ENCODE measurements around the gene SGSH.
"Not testable (repeated sequence)": the region's sequence is repeated elsewhere in the genome, so short reads cannot be mapped to it uniquely, and the experiment has no call there.

The SGSH gene

DNA sequence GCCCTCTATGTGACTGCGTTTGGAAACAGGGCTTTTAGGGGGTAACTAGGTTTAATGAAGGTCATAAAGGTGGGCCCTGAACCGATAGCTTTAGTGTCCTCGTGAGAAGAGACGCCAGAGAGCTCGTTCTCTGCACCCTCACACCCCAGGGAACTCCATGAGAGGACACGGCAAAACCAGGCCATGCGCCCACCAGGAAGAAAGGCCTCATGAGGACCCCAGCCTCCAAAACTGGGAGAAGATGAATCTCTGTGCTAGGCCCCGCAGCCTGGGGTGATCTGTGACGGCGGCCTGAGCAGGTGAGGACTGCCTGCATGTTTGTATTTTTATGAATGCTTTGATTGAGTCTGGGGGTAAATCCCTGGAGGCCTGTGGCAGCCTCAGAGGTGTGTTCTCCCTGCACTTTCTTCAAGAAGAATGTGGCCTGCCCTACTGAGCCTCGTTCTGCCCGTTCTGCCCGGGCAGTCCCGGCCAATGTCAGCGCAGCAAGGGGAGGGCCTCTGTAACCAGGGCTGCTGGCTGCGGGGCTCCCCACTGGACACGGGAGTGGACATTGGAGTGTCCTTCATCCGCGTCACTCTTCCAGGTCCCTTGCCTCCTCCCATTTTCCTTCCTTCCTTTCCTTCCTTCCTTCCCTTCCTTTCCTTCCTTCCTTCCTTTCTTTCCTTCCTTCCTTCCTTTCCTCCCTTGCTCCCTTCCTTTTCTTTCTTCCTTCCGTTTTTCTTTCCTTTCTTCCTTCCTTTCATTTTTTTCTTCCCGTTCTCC is 33.7 kb upstream of the SGSH start:
- no peak for DNase-seq

GRCh38 chr17:80252871-80253270 is 32.7 kb upstream of the SGSH start:
- DNase-seq = peak; percentile 59 to 78 (median 71)

DNA sequence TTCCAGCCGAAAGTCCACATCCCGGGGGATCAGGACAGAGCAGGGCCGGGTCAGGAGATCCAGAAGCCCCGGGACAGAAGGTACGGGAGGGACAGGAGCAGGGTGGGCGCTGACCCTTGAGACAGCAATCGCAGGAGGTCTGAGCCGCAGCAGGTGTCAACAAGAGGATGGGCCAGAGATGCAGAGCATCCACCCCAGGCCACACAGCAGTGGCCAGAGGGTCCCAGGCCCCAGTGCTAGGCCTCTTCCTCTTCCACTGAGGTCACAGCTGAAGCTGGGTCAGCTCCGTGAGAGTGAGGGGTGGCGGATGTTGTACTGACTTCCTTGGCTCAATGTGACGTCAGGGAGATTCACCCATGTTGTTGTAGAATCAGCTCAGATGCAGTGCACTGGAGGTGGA is 31.8 kb upstream of the SGSH start:
- no peak for DNase-seq

DNA sequence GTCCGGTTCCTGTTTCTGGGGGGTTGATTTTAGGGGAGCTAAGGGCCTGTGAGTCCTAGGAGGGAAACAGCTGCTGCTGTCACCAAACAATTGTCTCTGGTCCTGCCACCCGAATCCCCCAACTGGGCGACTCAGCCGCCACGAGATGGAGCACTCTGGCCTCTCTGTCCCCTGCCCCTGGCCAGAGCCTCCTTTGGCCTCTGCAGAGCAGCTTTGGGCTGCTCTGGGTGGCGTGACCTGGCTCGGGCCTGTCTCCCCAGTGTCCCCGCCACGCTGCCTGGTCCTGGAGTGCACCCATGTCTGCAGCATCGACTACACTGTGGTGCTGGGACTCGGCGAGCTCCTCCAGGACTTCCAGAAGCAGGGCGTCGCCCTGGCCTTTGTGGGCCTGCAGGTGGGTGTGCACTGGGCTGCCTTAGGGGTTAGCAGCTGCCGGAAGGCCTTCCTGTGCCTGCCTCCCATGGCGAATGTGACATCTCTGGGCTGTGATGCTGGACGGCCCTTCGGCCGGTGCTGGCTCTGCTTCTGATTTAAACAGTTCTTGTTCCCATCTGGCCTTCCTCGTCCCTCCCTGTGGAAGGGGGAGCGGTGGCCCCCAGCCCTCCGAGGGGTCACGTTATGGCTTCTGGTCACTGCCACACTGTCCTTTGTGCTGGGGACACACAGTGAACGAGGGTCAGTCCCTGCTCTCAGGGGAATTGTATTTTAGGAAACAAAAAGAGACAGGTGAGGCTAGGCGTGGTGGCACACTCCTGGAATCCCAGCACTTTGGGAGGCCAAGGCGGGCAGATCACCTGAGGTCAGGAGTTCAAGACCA is 29.0 kb upstream of the SGSH start:
- no peak for DNase-seq

DNA sequence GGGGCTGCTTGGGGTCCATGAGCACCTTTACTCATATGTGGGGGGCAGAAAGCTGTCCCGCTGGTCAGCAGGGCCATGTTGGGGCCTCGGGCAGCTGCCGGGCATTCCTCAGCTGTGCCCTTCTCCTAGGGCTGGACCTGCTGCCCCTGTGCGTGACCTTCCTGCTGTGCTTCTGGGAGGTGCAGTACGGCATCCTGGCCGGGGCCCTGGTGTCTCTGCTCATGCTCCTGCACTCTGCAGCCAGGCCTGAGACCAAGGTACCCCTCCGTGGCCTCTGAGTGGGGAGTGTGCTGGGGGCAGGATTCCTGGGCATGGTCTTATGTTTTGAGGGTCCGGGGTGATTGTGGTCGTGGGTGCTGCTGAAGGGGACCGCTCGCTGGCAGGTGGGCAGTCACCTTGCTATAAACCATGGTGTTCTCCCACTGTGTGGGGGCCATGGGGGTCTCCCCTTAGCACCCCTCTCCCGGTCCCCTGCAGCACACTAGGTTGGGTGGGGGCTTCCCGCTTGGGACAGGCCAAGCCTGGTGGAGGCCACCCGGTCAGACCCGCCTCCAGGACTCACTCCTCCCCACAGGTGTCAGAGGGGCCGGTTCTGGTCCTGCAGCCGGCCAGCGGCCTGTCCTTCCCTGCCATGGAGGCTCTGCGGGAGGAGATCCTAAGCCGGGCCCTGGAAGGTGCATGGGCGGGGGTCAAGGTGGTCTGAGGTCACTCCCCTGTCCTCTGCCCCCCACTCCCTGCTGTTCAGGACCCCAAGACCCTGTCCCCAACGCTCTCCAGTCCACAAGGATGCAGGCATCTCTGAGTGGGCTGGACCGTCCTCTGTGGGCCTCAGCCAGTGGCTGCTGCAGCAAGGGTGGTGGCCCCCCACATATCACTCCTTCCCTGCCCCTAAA is 28.1 kb upstream of the SGSH start:
- DNase-seq = no peak

GRCh38 chr17:80247561-80247960 is 27.4 kb upstream of the SGSH start:
- DNase-seq = no peak

DNA sequence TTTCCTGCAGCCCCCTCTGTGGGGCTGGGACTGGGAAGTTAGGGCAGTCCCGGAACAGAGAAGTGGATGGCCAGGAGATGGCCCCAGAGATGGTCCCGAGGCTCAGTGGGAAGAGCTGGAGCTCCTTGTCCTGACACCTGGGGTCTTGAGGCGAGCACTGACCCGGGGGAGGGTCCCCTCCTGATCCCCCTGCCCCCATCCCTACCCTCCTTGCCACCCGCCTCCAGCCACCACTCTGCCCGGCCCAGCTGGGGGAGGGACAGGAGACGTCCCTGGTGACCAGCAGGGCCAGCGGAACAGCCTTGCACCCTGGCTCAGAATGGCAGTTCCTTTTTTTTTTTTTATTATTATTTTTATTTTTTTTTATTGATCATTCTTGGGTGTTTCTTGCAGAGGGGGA is 26.6 kb upstream of the SGSH start:
- DNase-seq = no peak

- DNase-seq = no peak
Measured at GRCh38 chr17:80246266-80246681, 26.1 kb upstream of the SGSH start.

DNA sequence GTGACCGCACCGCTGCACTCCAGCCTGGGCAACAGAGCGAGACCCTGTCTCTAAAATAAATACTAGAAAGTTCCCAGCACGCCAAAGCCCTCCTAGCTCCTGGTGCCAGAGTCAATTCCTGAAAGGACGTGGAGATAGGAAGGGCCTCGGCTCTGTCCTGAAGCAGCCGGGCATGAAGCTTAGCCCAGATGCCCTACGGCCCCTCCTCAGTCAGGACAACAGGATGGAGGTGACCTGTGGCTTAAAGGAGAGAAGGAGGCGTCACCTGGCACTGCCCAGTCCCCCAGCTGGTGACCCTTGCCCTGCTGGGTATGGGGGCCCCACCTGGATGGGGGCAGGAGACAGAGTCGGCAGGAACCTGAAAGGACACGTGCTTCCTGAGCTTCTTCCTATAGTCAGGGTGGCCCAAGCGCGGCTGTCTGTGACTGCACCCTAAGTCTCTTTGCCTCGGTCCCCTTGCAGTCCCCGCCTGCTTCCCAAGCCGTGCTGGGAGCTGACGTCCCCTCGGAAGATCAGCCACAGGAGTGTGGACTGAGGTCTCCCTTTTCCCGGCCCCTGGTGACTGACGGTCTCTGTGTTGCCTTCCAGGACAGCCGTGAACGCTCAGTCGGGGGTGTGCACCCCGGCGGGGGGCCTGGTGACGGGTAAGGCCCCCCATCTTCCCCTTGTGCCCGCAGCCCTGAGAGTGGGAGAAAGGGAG is 25.6 kb upstream of the SGSH start:
- no peak for DNase-seq

- DNase-seq = no peak
Measured at GRCh38 chr17:80244871-80245509, 24.9 kb upstream of the SGSH start.

DNA sequence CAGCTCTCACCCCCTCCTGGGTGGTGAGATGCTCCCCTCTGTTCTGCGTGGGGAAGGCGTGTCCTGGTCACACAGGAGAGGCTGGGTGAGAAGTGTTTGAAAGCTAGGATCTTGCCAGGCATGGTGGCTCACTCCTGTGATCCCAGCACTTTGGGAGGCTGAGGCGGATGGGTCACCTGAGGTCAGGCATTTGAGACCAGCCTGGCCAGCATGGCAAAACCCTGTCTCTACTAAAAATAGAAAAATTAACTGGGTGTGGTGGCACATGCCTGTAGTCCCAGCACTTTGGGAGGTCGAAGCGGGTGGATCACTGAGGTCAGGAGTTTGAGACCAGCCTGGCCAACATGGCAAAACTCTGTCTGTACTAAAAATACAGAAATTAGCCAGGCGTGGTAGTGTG is 24.3 kb upstream of the SGSH start:
- not testable (repeated sequence) for DNase-seq

DNA sequence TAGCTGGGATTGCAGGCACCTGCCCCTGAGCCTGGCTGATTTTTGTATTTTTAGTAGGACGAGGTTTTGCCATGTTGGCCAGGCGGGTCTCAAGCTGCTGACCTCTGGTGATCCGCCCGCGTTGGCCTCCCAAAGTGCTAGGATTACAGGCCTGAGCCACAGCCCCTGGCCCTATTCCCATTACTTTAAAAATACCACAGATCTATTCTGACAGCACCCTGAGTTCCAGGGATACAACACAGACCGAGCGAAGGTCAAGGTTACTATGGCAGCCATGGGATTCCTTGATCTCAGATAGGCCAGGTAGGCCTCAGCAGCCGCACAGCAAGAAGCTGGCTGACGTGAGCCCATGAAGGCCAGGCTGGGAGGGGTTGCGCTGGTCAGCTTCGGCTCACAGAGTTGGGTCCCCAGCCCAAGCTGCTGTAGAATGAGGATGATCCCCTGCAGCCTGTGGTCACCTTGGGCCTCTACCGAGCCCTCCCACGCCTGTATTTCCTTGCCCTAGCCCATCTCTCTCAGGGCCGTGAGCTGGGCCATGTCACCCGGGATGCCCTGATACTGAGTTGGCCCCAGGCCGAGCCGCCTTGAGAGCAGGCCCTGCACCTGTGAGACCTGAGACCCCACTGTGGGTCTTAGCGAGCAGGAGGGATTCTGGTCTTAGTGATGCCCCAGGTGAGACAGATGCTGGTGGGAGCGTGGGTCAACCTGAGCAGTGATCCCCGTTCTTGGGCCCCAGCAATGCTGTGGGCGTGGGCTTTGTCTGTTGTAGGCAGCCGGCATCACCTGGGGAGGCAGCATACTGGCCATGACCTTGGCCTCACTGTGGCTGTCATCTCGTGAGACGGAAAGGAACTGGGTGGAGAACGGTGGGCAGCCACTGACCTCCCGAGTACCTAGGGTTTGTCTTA is 23.6 kb upstream of the SGSH start:
- DNase-seq = no peak

- no peak for DNase-seq
Measured at GRCh38 chr17:80242505-80242904, 22.4 kb upstream of the SGSH start.

- no peak for DNase-seq
Measured at GRCh38 chr17:80237386-80237785, 17.3 kb upstream of the SGSH start.

DNA sequence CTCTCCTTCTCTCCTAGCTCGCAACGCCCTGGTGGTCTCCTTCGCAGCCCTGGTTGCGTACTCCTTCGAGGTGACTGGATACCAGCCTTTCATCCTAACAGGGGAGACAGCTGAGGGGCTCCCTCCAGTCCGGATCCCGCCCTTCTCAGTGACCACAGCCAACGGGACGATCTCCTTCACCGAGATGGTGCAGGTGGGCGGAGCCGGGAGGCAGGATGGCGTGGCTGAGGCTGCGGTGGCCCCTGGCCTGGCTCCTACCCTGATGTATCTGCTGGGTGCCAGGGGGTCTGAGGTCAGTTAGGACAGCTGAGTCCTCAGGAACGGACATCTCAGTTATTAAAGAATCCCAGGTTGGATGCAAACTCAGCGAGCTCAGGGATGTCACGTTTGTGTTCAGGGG is 16.8 kb upstream of the SGSH start:
- no peak for DNase-seq

GRCh38 chr17:80233202-80233601 is 13.1 kb upstream of the SGSH start:
- no peak for DNase-seq

DNA sequence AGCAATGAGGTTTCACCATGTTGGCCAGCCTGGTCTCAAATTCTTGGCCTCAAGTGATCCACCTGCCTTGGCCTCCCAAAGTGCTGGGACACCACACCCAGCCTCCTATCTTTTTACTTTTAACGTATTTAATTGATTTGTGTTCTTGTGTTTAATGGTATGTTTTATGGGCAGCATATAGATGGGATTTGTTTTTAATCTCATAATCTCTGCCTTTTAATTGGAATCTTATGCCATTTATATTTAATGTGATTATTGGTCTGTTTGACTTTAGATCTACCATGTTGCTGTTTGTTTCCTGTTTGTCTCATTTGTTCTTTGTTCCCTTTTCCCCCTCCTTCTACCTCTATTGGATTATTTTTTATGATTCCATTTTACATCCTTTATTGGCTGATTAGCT is 12.3 kb upstream of the SGSH start:
- DNase-seq = no peak

DNA sequence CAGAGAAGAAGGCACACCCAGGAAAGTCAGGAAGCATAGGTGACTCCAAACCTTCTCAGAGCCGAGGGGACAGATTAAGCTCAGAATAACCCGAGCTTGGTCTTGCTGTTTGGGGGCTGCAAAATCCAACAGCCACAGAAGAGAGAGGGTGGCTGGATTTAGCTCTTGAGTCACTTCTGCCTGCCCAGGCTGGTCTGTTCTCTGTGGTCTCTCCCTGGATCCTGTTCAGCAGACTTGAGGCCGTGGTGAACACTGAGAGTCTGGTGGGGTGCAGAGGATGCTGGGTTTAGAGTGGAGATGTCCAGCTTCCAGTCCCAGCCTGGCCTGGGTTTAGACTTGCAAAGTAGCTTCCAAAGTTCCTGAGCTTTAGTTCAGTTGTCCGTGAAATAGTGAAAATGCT is 8.9 kb upstream of the SGSH start:
- DNase-seq = no peak

- DNase-seq = no peak
Measured at GRCh38 chr17:80228477-80228876, 8.3 kb upstream of the SGSH start.

DNA sequence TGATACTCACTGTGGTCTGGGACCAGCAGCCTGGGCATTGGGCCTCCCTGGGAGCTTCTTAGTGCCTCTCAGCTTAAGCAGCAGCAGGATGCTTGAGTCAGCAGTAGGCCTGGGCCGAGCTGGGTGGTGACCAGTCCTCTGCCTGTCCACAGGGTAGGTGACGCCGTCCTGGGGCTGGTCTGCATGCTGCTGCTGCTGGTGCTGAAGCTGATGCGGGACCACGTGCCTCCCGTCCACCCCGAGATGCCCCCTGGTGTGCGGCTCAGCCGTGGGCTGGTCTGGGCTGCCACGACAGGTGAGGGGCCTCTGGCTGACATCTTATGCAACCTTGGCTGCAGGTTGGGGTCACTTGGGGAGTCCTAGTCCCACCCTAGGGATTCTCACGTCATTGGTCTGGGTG is 7.5 kb upstream of the SGSH start:
- no peak for DNase-seq

- DNase-seq = no peak
Measured at GRCh38 chr17:80227156-80227555, 7.0 kb upstream of the SGSH start.

Measured in activated CD4-positive, CD25-positive, alpha-beta regulatory T cell (primary cell).